GM12878 (cell line): ENCODE results near the gene LURAP1L. TPM values are rescaled to one million over a fixed set of nuclear protein-coding genes. Genes with fewer than 3 reads are reported as not detected.

Experiments used
- ATAC-seq: fragments of 200-7000 bp; cut with Tn5 transposase; 3 replicates; pipeline ENCODE4 v1.9.1; 2020; ENCODE audit warnings: mild to moderate bottlenecking, moderate library complexity
- BruUV-seq: library from RNA; stranded (reverse); fragments of 400-500 nt; replicated peaks from 2 replicates; lab custom pipeline; 2021; lab: Mats Ljungman, UMichigan
- CTCF ChIA-PET: fragments of 300-600 bp; sonication (Branson Sonifier 250); formaldehyde crosslinking; extraction: SDS; loops from one replicate; lab custom pipeline; 2021; ENCODE audit warnings: inconsistent platforms; lab: Yijun Ruan, JAX
- POLR2A ChIA-PET: fragments of 350-600 bp; formaldehyde crosslinking; extraction: SDS; loops from one replicate; lab custom pipeline; 2021; ENCODE audit warnings: inconsistent platforms; lab: Charles Lee
- RAD21 ChIA-PET: fragments of 300-600 bp; sonication (Branson Sonifier 250); formaldehyde crosslinking; loops from one replicate; lab custom pipeline; 2023; ENCODE audit warnings: antibody characterized with exemption; ENCODE audit not compliant: unreplicated experiment; lab: Charles Lee
- SMC1A ChIA-PET: fragments of 300-600 bp; sonication (Branson Sonifier 250); formaldehyde crosslinking; loops from one replicate; lab custom pipeline; 2023; ENCODE audit not compliant: unreplicated experiment, uncharacterized antibody; lab: Charles Lee
- DNase-seq: peaks from one replicate; pipeline ENCODE4 v3.0.0-alpha.2; 2011; ENCODE audit warnings: low read depth, low spot score
- FAIRE-seq: peaks from 3 replicates; lab custom pipeline; 2011; peaks lifted over from hg19 to GRCh38; lab: Jason Lieb, UNC
- H2AFZ ChIP-seq: 2 replicates; pipeline ENCODE4 v1.6.0; 2011; ENCODE audit warnings: low read depth, low read length, control low read depth; ENCODE audit not compliant: control insufficient read depth
- H3K27ac ChIP-seq: 2 replicates; pipeline ENCODE4 v1.5.1; 2011; ENCODE audit warnings: control low read depth; ENCODE audit not compliant: control insufficient read depth, insufficient read depth
- H3K27me3 ChIP-seq, 2 experiments: replicated peaks in 1 of 2; 2 replicates each; pipeline versions ENCODE4 v1.6.0 to v1.6.1; 2011; ENCODE audit warnings: low read length in 1 of 2; ENCODE audit not compliant: control insufficient read depth in 2 of 2, insufficient read depth in 2 of 2
- H3K36me3 ChIP-seq, 2 experiments: 2 replicates each; pipeline ENCODE4 v1.5.1; 2011; ENCODE audit warnings: low read length in 1 of 2; ENCODE audit not compliant: control insufficient read depth in 2 of 2, insufficient read depth in 2 of 2
- H3K4me1 ChIP-seq: 2 replicates; pipeline ENCODE4 v1.6.1; 2011; ENCODE audit warnings: mild to moderate bottlenecking, low read length, moderate library complexity, mixed read lengths; ENCODE audit not compliant: control insufficient read depth, insufficient read depth
- H3K4me2 ChIP-seq: 2 replicates; pipeline ENCODE4 v1.6.0; 2011; ENCODE audit warnings: control low read depth; ENCODE audit not compliant: control insufficient read depth, insufficient read depth
- H3K4me3 ChIP-seq: fragments of 200-600 bp; sonication (generic); 2 replicates; pipeline ENCODE4 v1.5.1; 2016
- H3K79me2 ChIP-seq: 2 replicates; pipeline ENCODE4 v1.6.0; 2011; ENCODE audit warnings: low read length; ENCODE audit not compliant: control insufficient read depth, insufficient read depth
- H3K9ac ChIP-seq: 2 replicates; pipeline ENCODE4 v1.8.0; 2011; ENCODE audit warnings: low read length, control low read depth, mixed read lengths; ENCODE audit not compliant: control insufficient read depth, insufficient read depth
- H3K9me3 ChIP-seq: replicated peaks from 3 replicates; pipeline ENCODE4 v1.5.1; 2011; ENCODE audit warnings: mild to moderate bottlenecking, low read length; ENCODE audit not compliant: control insufficient read depth, insufficient read depth
- H4K20me1 ChIP-seq: 2 replicates; pipeline ENCODE4 v1.6.0; 2011; ENCODE audit not compliant: control insufficient read depth, insufficient read depth
- ATF7 ChIP-seq: fragments of 450-650 bp; IDR thresholded peaks from 2 replicates; pipeline ENCODE4 v1.6.1; 2016; ENCODE audit warnings: low read depth, mild to moderate bottlenecking
- BACH1 ChIP-seq: fragments of 450-650 bp; IDR thresholded peaks from 2 replicates; pipeline ENCODE4 v1.6.1; 2017; ENCODE audit warnings: mild to moderate bottlenecking, borderline replicate concordance
- BHLHE40 ChIP-seq, 2 experiments: fragments of 450-650 bp in 1 of 2; IDR thresholded peaks; 2 replicates each; pipeline ENCODE4 v1.6.1; 2011 to 2017; ENCODE audit warnings: low read depth in 2 of 2, borderline replicate concordance in 1 of 2, improper control_type of control experiment in 1 of 2, low read length in 1 of 2, mild to moderate bottlenecking in 1 of 2
- BMI1 ChIP-seq: fragments of 450-650 bp; IDR thresholded peaks from 2 replicates; pipeline ENCODE4 v1.6.1; 2016; ENCODE audit warnings: mild to moderate bottlenecking, moderate library complexity, borderline replicate concordance
- CREB1 ChIP-seq: IDR thresholded peaks from 2 replicates; pipeline ENCODE4 v1.6.1; 2012; ENCODE audit warnings: low read depth, mild to moderate bottlenecking, inconsistent platforms
- MTA2 ChIP-seq: fragments of 450-650 bp; IDR thresholded peaks from 2 replicates; pipeline ENCODE4 v1.6.1; 2016; ENCODE audit warnings: low read depth, mild to moderate bottlenecking, moderate library complexity
- MTA3 ChIP-seq: IDR thresholded peaks from 2 replicates; pipeline ENCODE4 v1.6.1; 2012; ENCODE audit warnings: low read length, inconsistent platforms, borderline replicate concordance
- MYC ChIP-seq: IDR thresholded peaks from 2 replicates; pipeline ENCODE4 v1.6.1; 2011; ENCODE audit warnings: mild to moderate bottlenecking, low read length, moderate library complexity, inconsistent platforms; ENCODE audit not compliant: insufficient read depth, insufficient replicate concordance, insufficient read length, severe bottlenecking
- RAD51 ChIP-seq: fragments of 450-650 bp; IDR thresholded peaks from 2 replicates; pipeline ENCODE4 v1.6.1; 2016; ENCODE audit warnings: moderate library complexity, mild to moderate bottlenecking, inconsistent platforms
- WGBS: methylation state at CpG from one replicate; pipeline ENCODE4 v1.1.6; 2016; ENCODE audit warnings: low lambda C conversion rate; ENCODE audit not compliant: insufficient replicate concordance, insufficient coverage; ENCODE audit errors: missing lambda C conversion rate; 5-methylcytosine and 5-hydroxymethylcytosine counted together
- in situ Hi-C: fragments of 300-500 bp; cut with MboI; formaldehyde crosslinking; loops from 9 replicates; pipeline ENCODE4 v1.14.3; 2018; ENCODE audit warnings: mixed read lengths
- intact Hi-C: fragments of 100-400 bp; cut with micrococcal nuclease; formaldehyde crosslinking; loops from one replicate; pipeline ENCODE4 v1.14.2; 2022; ENCODE audit not compliant: unreplicated experiment
- polyA plus RNA-seq, 11 experiments: library from polyadenylated mRNA; depleted of rRNA in 4 of 11; unstranded in 6 of 11; stranded (reverse) in 5 of 11; fragments of >200 nt; fragmentation: Nextera tagmentation in 4 of 11; fragmentation: Illumina TruSeq in 1 of 11; extraction: Ambion mirVana in 4 of 11; extraction: Trizol in 1 of 11; gene quantifications; 1 replicate in 1 of 11; 2 replicates in 10 of 11; pipeline versions ENCODE4 v1.2.1 to v1.2.3, GENCODE V29; 2011 to 2016; ENCODE audit warnings: inconsistent platforms in 2 of 11, missing spikeins in 2 of 11, low read depth in 1 of 11
- total RNA-seq, 4 experiments: library from RNA; depleted of rRNA in 3 of 4; stranded (reverse); fragments of >200 nt in 3 of 4; fragmentation: Illumina TruSeq in 1 of 4; extraction: Trizol in 1 of 4; gene quantifications; 2 replicates each; pipeline versions ENCODE4 v1.2.1 to v1.2.3, GENCODE V29; 2013 to 2021
- TF ChIP-seq, protein P1 (sequence below): IDR thresholded peaks from 2 replicates; pipeline ENCODE4 v1.6.1; 2012; ENCODE audit warnings: low read length, inconsistent platforms

LURAP1L gene
- total and polyA plus RNA-seq, 10 of the 15 experiments (the other 5 are each of a cell fraction or from before 2014, with no cell fraction given): 0.19 to 3.7 (median 0.69) TPM

DNA sequence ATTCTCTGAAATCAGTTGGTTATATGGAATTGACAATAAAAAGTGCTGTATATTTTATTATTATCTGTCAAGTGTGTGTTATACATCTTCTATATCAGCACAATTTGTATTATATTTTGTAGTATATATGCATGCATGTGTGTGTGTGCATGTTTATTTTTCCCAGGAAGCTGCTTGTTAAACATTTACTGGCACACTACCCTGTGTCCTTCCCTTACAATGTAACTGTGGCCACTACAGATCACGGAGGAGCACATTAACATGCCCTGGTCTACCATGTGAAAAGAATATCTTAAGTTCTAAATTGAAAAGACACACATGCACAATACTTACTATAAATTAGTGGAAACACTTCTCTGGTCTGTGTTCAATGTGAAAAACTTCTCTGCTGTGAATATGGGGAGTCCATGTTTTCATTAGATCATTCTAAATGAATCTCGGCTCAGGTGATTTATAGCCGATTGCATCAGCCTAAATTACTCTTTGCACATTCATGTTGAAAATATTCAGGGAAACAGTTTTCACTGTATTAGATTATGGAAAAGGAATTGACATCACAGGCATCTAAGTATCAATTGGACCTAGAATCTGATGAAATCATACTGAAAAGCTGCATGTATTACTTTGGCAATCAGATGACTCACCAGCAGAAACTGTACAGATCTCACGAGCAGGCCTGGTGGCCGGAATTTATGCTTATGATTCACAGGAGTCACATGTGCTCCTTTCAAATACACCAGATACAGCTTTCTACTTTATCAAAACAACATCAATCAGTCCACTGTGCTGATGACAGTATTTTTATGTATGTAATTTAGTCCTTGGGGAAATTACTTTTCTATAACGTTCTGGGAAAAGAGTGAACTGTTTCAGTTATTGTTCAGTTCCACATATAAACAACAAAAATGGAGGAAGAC is 39.4 kb downstream of the LURAP1L start:
- Histone ChIP-seq H3K4me3 (no peak overlapping the region), H3K9ac (no peak overlapping the region), H3K9me3 (no peaks in the 10 kb centered on the region), H2AFZ (no peak overlapping the region), H3K27ac (no peak overlapping the region), H3K27me3 (no peaks in the 10 kb centered on the region), H4K20me1 (no peaks in the 10 kb centered on the region), H3K36me3 (no peaks in the 10 kb centered on the region), H3K79me2 (no peaks in the 10 kb centered on the region), H3K4me1 (no peaks in the 10 kb centered on the region), H3K4me2 (no peak overlapping the region)
- ChIA-PET RAD21 (interaction anchor here (1.1 to 2.4 kb wide), 4 partner anchors 23 to 95 kb away, joined by 3 to 13 read pairs (median 4); partner anchors contain the start of gene LURAP1L), SMC1A (interaction anchor here (0.8 to 2.4 kb wide), 7 partner anchors 11 to 91 kb away, joined by 3 to 13 read pairs (median 4); partner anchors contain the start of gene LURAP1L), POLR2A (no interaction called here), CTCF (interaction anchor here (0.8 to 2.4 kb wide), 6 partner anchors 16 to 90 kb away, joined by 3 to 14 read pairs (median 4); partner anchors contain the start of gene LURAP1L)
- BruUV-seq: no TSS peak
- FAIRE-seq (peak; percentile 49), DNase-seq (no peak), ATAC-seq (peak; percentile 85)
- in situ Hi-C loops (no loop called here), intact Hi-C loops (no loop called here)
- WGBS: 57% methylated on average over 6 of the region's 6 CpGs
- TF ChIP-seq, protein P1, sequence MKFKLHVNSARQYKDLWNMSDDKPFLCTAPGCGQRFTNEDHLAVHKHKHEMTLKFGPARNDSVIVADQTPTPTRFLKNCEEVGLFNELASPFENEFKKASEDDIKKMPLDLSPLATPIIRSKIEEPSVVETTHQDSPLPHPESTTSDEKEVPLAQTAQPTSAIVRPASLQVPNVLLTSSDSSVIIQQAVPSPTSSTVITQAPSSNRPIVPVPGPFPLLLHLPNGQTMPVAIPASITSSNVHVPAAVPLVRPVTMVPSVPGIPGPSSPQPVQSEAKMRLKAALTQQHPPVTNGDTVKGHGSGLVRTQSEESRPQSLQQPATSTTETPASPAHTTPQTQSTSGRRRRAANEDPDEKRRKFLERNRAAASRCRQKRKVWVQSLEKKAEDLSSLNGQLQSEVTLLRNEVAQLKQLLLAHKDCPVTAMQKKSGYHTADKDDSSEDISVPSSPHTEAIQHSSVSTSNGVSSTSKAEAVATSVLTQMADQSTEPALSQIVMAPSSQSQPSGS: no peak
- TF ChIP-seq BACH1: no peak
- TF ChIP-seq MYC: no peak
- no peak for TF ChIP-seq MTA3
- peak; percentile 27; the same call in 1 of the 2 replicates for TF ChIP-seq CREB1
- TF ChIP-seq MTA2: no peak
- no peak for TF ChIP-seq BMI1
- TF ChIP-seq ATF7: peak; percentile 36; the same call in 1 of the 2 replicates
- TF ChIP-seq RAD51: peak; percentile 55
- TF ChIP-seq BHLHE40 (IDR thresholded peaks at IDR 0.05; ENCODE audit: borderline replicate concordance in 1 of 2, low read depth in 2 of 2, low read length in 1 of 2): peak in 1 of 2 experiments; percentile 34; a peak in 1 of 4 replicates
